Bone marrow (tissue), 2 donors: ENCODE measurements around the gene ZNF230.
A peak's percentile ranks its signal among the peaks of the same experiment; 100 is the strongest.

ENCODE experiments used
- DNase-seq, 2 donors: peaks; one replicate each; lab custom pipeline; 2025; lab: John Stamatoyannopoulos, UW

Gene ZNF230

DNA sequence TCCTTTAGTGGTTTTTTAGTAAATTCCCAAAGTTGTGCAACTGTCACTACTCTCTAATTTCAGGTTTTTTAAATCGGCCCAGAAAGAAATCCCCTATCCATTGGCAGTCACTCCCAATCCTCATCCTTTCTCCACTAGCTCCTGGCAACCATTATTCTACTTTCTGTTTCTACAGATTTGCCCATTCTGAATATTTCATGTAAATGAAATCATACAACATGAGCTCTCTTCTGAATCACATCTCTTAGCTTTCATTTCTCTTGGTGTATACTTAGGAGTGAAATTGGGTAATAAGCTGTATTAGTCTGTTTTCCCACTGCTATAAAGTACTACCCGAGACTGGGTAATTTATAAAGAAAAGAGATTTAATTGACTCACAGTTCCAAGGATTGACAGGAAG is 39.4 kb downstream of the ZNF230 start:
- no peak for DNase-seq

DNA sequence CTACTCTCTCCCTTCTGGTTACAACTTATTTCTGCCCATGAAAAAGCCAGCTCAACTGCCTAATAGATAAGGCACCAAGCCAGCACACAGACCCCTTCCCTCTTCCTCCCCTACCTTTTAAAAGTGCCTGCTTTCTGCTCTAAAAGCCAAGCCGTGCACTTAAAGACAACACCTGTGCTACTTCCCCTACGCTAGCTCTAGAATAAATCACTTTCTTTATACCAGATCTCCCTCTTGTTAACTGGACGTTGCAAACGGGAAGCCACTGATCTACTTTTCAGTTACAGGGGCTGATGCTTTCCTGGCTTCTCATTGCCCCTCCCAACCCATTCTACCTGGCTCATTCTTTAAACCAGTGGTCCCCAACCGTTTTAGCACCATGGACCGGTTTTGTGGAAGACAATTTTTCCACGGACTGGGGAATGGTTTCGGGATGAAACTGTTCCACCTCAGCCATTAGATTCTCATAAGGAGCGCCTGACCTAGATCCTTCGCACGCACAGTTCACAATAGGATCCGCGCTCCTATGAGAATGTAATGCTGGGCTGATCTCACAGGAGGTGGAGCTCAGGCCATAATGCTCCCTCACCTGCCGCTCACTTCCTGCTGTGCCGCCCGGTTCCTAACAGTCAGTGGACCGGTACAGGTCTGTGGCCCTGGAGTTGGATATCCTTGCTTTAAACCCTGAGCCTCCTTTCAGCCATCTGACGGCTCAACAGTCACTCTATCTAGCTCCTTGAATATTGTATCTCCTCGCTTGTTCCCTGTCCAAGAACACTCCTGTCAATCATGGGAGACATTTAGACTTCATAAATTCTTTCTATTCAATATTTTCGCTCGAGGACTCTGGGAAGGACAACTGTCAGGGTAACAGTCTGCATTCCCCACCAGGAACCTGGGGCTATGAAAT is 48.2 kb downstream of the ZNF230 start:
- DNase-seq = no peak

DNA sequence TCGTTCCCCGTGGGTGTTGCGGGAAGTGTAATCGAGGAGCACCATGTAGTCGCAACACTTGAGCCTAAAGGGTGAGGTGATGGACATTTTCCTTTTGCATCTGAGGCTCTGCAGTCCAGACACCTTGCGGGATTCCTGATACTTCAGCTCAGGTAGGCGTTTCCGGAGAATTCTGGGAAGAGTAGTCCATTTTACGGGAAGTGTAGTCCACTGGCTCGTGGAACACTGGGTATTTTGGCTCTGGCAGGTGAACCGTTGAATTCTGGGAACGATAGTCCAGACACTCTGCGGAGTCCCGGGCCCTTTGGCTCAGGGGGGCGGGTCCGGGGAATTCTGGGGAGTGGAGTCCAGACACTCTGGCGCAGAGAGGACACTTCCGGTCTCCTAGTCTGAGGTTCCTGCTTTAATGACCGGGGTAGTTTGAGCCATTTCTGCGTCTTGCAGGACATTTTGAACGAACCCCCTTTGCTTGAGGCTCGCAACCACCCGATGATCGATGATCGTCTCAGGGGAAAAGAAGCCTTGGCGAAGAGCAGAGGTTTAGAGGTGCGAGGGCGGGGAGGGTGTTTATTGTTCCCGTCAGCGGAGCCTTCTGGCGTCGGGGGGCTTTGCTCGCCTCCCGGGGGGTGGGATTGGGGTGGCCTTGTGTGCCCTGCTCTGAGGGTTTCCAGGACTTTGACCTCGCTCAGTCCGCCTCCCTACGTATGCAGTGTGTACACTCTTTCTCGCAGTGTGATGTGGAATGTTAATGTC is 49.1 kb downstream of the ZNF230 start, which contains the start of gene ZNF223:
Gene ZNF223 (plus strand): TSS at position 387 of the 753 bp plus-strand sequence. CDS start 3,141 bp downstream, outside the sequence.
- DNase-seq = peak; percentile 30 to 42

DNA sequence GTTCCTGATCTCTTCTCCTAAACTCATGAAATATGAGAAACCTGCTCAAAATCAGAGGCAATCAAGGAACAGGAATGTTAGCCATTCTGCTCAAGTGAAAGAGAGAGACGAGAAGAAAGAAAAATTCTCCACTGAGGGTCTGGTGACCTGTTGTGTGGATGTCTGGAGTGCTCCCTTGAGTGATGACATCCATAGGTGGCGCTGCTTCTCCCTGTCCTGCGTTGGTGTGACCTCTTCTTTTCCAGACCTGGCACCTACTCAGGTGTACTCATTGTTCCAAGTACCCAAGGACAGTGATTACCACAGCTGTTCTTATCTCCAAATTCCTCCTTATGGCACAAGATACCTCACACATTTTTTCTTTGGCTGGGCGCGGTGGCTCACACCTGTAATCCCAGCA is 53.1 kb downstream of the ZNF230 start:
- no peak for DNase-seq

DNA sequence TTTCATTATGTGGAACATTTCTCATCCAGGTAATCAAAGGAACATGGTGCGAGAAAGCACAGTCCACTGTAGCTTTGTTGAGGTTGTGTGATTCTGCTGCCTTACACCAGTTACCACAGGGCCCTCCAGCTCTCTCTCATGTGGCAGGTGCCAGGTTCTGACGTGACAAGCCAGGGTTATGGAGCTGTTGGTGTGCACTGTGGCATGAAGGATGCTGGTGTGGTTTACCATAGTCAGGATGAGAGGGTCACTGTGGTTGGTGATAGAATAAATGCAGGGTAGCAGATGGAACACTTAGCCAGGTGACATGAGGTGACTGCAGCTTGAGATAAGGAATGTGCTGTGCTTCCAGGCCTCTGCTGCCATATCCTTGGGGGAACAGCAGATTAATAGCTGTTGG is 56.5 kb downstream of the ZNF230 start:
- no peak for DNase-seq

DNA sequence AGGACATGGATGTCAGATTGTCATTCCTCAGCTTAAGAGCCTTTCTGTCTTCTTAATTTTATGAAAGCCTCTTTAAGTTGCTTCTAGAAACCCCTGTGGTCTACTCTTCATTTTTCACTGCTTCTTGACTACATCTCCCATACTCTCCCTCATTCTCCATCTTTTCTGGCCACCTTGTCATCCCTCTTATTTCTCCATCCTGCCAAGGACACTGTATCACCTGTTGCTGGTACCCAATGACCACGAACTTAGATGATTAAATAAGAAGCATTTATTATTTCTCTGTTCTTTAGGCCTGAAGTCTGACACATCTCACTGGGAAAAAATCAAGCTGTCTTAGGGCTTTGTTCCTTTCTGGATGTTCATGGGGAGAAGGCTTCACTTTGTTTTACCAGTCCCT is 58.3 kb downstream of the ZNF230 start:
- no peak for DNase-seq
